HG03521 (cell line): Measurements from ENCODE around the gene B3GNT8.
"Not testable (repeated sequence)": the region's sequence is repeated elsewhere in the genome, so short reads cannot be mapped to it uniquely, and the experiment has no call there.

Experiments used
- ATAC-seq: cut with Tn5 transposase; IDR thresholded peaks from one replicate; pipeline ENCODE4 v1.9.1; 2021; ENCODE audit warnings: mild to moderate bottlenecking, moderate library complexity; ENCODE audit not compliant: unreplicated experiment

B3GNT8 gene, protein sequence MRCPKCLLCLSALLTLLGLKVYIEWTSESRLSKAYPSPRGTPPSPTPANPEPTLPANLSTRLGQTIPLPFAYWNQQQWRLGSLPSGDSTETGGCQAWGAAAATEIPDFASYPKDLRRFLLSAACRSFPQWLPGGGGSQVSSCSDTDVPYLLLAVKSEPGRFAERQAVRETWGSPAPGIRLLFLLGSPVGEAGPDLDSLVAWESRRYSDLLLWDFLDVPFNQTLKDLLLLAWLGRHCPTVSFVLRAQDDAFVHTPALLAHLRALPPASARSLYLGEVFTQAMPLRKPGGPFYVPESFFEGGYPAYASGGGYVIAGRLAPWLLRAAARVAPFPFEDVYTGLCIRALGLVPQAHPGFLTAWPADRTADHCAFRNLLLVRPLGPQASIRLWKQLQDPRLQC

DNA sequence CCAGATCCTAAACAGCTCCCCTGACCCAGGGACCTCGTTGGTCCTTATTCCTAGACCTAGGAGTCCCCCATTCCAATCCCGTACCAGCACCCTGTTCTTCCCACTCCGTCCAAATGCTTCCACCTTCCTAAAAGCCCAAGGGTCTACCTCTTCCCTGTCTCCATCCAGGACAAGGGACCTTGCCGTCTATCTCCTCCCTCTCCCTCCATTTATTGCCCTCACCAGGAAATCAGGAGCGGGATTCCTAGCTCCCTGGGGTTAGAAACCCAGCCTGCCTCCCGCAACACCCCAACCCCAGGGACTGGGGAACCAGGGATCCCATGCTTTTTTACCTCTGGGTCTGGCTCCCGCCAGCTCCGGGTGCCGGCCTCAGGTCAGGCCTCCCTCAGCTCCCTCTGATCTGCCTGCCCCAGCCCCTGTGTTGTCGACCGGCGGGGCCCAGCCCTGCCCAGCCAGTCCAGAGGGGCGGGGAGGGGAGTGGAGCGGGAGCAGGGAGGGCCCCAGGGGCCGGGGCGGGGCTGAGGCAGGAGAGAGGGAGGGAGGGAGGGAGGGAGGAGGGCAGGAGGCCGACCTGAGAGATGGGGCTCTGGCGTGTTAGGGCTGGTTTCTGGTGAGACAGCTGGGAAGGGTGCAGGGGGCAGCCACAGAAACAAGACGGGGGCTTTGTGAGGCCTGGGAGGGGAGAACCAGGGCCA is at the start of gene B3GNT8:
Gene B3GNT8 (minus strand): TSS at position 423 of the 695 bp plus-strand sequence. CDS start 596 bp downstream, outside the sequence.
- no peak for ATAC-seq

DNA sequence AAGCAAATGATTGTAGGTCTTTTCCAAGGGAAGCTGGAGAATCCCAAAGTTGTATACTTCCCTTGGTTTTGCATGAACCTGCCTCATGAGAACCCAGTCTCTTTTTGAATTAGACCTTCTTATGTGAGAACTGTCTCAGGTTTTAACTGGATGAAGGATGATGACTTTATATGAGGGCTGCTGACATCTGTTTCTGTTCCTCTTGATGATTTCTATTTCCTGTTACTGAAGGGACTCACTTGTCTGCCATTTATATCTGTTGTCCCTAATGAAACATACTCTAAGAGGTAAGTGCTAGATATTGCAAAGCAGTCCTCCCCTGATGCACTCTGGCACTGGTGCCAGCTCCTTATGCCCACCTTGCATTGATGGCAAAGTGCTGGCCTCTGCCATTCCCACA is 49.4 kb upstream of the B3GNT8 start:
- no peak for ATAC-seq

GRCh38 chr19:41463257-41464256 is 36.4 kb upstream of the B3GNT8 start:
- ATAC-seq, result not testable (repeated sequence)

DNA sequence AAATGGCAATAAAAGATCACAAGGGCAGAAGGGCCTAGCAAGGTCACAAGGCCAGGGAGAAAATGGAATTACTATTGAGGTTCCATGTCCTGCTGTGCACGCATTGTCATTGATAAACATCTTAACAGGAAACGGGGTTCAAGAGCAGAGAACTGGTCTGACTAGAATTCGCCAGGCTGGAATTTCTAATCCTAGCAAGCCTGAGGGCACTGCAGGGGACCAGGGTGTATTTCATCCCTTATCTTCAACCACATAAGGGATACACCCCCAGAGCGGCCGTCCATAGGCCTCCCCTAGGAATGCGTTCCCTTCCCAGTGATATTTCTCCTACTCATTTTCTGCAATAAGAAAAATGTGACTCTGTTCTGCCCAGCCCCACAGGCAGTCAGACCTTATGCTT is 35.3 kb upstream of the B3GNT8 start:
- no peak for ATAC-seq

DNA sequence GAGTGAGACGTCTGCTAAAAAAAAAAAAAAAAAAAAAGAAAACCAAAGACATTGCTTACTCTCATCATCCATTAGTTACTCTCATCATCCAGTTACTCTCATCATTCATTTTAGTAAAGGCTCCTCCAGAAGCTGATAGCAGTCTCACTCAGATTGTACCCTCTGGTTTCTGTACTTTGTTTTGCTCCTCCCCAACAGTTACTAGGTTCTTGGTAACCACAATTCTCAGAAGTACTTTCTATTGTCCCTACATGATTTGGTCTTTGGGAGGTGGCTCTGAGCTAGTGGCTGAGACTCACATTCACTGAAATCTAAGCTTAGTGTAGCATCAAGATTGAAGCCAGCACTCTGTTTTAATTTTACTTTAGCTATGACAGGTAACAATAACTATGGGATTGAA is 30.1 kb upstream of the B3GNT8 start:
- ATAC-seq, result peak; percentile 89

GRCh38 chr19:41456342-41456918 is 29.3 kb upstream of the B3GNT8 start:
- no peak for ATAC-seq

GRCh38 chr19:41455936-41456335 is 28.8 kb upstream of the B3GNT8 start:
- ATAC-seq, result no peak

- ATAC-seq, result no peak
Measured at GRCh38 chr19:41452584-41453275, 25.6 kb upstream of the B3GNT8 start.

DNA sequence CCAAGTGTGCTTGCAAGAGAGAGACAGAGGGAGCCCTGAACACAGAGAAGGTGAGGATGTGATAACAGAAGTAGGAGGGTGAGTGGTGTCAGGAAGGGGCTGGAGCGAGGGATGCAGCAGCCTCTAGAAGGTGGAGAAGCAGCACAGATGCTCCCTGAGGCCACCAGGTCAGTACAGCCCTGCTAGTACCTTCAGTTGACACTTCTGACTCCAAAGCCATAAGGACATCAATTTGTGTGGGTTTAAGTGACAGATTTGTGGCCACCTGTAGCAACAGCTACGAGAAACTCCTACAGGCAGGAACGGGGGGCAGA is 22.6 kb upstream of the B3GNT8 start:
- ATAC-seq, result no peak

DNA sequence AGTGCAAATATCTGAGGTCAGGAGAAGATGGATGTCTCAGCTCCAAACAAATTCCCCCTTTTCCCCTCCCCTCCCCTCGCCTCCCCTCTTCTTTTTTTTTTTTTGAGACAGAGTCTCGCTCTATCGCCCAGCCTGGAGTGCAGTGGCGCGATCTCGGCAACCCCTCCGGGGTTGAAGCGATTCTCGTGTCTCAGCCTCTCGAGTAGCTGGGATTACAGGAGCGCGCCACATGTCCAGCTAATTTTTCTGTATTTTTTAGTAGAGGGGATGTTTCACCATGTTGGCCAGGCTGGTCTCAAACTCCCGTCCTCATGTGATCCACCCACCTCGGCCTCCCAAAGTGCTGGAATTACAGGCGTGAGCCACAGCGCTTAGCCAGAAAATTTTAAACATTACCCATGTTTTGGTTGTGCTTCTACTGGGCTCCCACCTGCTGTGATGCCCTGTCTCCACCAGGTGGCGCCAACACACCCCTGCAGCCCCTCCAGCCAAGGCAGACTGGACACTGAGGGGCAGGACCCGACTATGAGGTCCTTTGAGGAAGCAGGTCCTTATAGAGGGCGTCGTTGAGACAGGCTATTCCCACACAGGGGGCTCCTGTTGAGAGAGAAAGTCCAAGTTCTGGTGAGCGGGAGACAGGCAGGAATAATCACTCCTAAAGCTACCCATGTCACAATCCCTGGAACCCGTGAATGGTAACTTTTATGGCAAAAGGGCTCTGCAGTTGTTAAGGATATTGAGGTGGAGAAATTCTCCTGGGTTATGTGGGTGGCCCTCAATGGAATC is 22.1 kb upstream of the B3GNT8 start:
- ATAC-seq, result no peak

- ATAC-seq, result no peak
Measured at GRCh38 chr19:41447732-41448332, 20.7 kb upstream of the B3GNT8 start.

DNA sequence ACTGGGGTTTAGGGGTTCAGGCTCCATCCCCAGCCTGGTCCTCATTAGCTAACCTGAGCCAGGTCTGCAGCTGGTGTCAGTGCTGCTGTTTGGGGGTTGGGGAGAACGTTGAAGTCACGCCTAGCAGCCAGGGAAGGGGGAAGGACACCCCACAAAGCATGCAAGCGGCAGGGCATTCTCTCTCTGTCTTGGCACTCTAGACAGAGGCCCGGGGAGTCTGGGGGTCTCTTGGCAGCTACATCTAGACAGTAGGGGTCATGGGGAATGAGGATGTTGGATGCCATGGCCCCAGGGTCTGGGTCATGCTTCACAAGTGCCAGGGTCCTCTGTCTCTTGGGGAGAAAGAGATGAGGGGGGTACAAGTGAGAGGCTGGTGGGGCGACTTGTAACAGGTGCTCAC is 18.4 kb upstream of the B3GNT8 start:
- no peak for ATAC-seq

DNA sequence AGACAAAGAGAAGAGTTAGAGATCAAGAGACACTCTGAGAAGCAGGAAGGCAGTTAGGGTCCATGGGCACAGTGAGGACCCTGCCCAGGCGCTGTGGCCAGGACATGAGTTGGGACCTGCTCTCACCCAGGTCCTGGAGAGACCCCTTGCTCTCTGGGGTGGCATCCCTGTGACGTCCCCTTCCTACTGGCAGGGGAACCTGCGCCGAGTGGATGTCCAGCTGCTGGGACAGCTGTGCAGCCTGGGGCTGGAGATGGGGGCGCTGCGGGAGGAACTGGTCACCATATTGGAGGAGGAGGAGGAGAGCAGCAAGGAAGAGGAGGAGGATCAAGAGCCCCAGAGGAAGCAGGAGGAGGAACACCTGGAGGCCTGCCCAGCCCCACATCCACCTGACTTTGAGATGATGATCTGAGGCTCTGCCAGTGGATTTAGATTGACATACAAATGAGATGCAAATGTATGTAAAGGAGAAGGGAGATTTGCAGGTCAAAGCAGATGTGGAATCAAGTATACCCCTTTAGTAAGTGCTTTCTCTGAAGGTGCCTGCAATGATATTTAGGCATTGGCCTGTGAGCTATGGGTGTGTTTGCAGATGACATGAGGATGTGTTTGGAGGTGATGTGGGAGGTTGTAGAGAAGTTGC is 16.8 kb upstream of the B3GNT8 start:
- no peak for ATAC-seq

DNA sequence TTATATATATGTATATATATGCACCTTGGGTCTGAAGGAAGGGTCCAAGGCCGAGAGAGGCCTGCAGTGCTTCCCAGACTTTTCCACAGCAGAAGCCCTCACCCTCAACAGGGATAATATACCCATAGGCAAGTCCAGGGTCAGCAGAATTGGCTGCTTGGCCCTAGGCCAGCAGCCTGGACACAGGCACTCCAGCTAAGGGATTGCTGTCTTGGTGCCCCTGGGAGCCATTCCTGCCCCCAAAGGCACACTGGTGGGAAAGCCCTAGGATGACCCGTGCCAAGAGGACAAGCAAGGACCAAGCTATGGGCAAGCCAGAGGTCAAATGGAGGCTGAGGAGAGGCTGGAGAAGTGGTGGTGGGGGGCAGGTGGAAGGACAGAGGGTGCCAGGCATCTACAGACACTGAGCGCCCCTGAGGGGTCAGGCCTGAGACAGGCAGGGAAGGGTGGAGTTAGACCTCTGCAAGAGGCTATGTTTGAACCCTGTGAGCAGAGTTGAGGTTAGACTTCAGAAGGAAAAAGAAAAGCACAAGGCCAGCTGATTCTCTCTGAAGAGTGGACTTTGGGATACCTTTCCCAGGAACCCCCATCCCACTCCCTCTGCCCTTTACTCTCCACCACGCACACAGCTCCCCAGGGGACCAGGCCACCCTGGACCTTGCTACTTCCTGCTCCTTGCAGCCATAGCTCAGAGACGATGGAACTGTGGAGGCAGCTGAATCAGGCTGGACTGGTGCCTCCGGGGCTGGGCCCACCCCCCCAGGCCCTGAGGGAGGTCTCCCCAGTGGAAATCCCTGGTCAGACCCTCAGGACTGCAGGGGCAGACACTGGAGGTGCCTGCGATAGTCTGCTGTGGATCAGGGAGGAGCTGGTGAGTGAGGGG is 15.5 kb upstream of the B3GNT8 start, which contains the start of gene ERICH4:
Gene ERICH4 (plus strand): TSS at position 684 of the 883 bp plus-strand sequence. CDS start 14 bp downstream, at position 698.
- ATAC-seq, result no peak

- ATAC-seq, result no peak
Measured at GRCh38 chr19:41441321-41441945, 14.3 kb upstream of the B3GNT8 start.

DNA sequence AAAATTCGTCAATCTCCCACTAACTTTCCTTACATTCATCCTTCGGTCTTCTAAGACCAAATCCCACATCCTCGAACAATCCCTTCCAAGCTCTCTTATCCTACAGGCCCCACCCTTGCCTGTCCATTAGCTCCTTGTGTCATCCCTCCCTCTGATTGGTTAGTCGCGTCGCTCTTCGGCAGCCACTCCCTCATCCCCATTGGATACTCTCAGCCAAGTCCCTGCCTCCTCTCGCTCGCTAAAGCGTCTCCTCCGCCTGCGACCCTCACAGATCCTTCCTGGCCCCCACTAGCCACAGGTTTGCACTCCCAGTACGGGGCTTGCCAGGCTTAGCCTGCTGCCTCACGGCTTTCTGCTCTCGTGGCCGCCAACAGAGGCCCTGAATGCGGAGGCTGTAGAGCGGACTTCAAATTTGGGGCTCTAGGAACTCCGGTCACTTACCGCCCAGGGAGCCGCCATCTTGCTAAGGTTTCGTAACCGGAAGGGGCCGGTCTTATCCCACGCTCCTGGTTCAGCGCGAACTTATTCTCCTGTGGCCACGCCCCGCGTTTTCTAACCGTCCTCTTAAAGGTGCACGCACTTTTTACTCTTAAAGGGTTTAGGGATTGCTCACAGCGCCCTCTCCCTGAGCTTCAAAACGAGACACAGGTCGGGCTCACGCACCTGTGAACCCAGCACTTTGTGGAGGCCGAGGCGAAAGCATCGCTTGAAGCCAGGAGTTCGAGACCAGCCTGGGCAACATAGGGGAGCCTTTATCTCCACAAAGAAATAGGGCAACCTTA is 12.5 kb upstream of the B3GNT8 start, which contains the start of gene DMAC2:
Gene DMAC2 (minus strand): TSS at position 472 of the 782 bp plus-strand sequence. CDS start 13 bp downstream, at position 459.
- ATAC-seq, result peak; percentile 86
